IMR-90 (cell line): Measurements from ENCODE around the gene TMEM117. TPM values are rescaled to one million over a fixed set of nuclear protein-coding genes. Genes with fewer than 3 reads are reported as not detected.

Experiments used
- ATAC-seq: fragments of 200-7000 bp; cut with Tn5 transposase; 2 replicates; pipeline ENCODE4 v1.9.1; 2020; ENCODE audit warnings: low read depth, mild to moderate bottlenecking, moderate library complexity
- BruUV-seq: library from RNA; stranded (reverse); fragments of 400-500 nt; replicated peaks from 2 replicates; lab custom pipeline; 2021; lab: Mats Ljungman, UMichigan
- CTCF ChIA-PET: fragments of 300-600 bp; formaldehyde crosslinking; extraction: SDS; loops from one replicate; lab custom pipeline; 2021; ENCODE audit warnings: antibody characterized with exemption; lab: Yijun Ruan, JAX
- POLR2A ChIA-PET: fragments of 300-600 bp; sonication (Branson Sonifier 250); formaldehyde crosslinking; loops from one replicate; lab custom pipeline; 2022; ENCODE audit warnings: antibody characterized with exemption; ENCODE audit not compliant: unreplicated experiment; lab: Charles Lee
- DNase-seq: peaks from one replicate; pipeline ENCODE4 v3.0.0; 2013
- H2AFZ ChIP-seq: replicated peaks from 2 replicates; pipeline ENCODE3; 2013; ENCODE audit warnings: low read length, mild to moderate bottlenecking; ENCODE audit not compliant: poor library complexity
- H2AK5ac ChIP-seq: 2 replicates; pipeline ENCODE4 v1.6.1; 2013; ENCODE audit warnings: low read depth, low read length, inconsistent platforms
- H2AK9ac ChIP-seq: replicated peaks from 2 replicates; pipeline ENCODE3; 2013; ENCODE audit warnings: mild to moderate bottlenecking, low read depth, low read length, moderate library complexity; ENCODE audit not compliant: poor library complexity
- H2BK120ac ChIP-seq: 2 replicates; pipeline ENCODE4 v1.6.1; 2013; ENCODE audit warnings: low read depth, low read length, inconsistent platforms
- H2BK15ac ChIP-seq: 3 replicates; pipeline ENCODE4 v1.6.1; 2013; ENCODE audit warnings: low read depth, low read length, inconsistent platforms
- H2BK20ac ChIP-seq: 2 replicates; pipeline ENCODE4 v1.6.1; 2013; ENCODE audit warnings: low read depth, mild to moderate bottlenecking, inconsistent platforms, low read length, moderate library complexity
- H2BK5ac ChIP-seq: 2 replicates; pipeline ENCODE4 v1.6.1; 2013; ENCODE audit warnings: mild to moderate bottlenecking, low read depth, low read length, inconsistent platforms; ENCODE audit not compliant: poor library complexity, severe bottlenecking
- H3K14ac ChIP-seq: replicated peaks from 2 replicates; pipeline ENCODE4 v1.6.1; 2013; ENCODE audit warnings: low read depth, low read length, inconsistent platforms
- H3K18ac ChIP-seq: 2 replicates; pipeline ENCODE4 v1.6.1; 2013; ENCODE audit warnings: low read depth, low read length, control low read depth
- H3K23ac ChIP-seq: 2 replicates; pipeline ENCODE4 v1.6.1; 2013; ENCODE audit warnings: low read depth, low read length, inconsistent platforms
- H3K27ac ChIP-seq: 2 replicates; pipeline ENCODE4 v1.5.1; 2013; ENCODE audit warnings: mild to moderate bottlenecking, control low read depth, low read length; ENCODE audit not compliant: insufficient read depth
- H3K27me3 ChIP-seq: 2 replicates; pipeline ENCODE4 v1.6.1; 2013; ENCODE audit warnings: low read length; ENCODE audit not compliant: control insufficient read depth, insufficient read depth
- H3K36me3 ChIP-seq: 2 replicates; pipeline ENCODE4 v1.6.1; 2013; ENCODE audit warnings: low read length, mixed read lengths; ENCODE audit not compliant: control insufficient read depth, insufficient read depth
- H3K4ac ChIP-seq: 2 replicates; pipeline ENCODE4 v1.6.1; 2013; ENCODE audit warnings: low read depth, low read length, inconsistent platforms
- H3K4me1 ChIP-seq: 2 replicates; pipeline ENCODE4 v1.6.1; 2013; ENCODE audit warnings: low read length, mixed read lengths; ENCODE audit not compliant: control insufficient read depth, insufficient read depth
- H3K4me2 ChIP-seq: 2 replicates; pipeline ENCODE4 v1.6.1; 2013; ENCODE audit warnings: low read depth, mild to moderate bottlenecking, control low read depth, low read length, moderate library complexity
- H3K4me3 ChIP-seq: 2 replicates; pipeline ENCODE4 v1.5.1; 2013; ENCODE audit warnings: low read depth, mild to moderate bottlenecking, control low read depth, low read length, moderate library complexity; ENCODE audit not compliant: insufficient read depth
- H3K56ac ChIP-seq: 2 replicates; pipeline ENCODE4 v1.6.1; 2013; ENCODE audit warnings: low read length, inconsistent platforms; ENCODE audit not compliant: insufficient read depth; ENCODE audit errors: extremely low read depth
- H3K79me1 ChIP-seq, 2 experiments: 2 replicates each; pipeline ENCODE4 v1.6.1; 2013; ENCODE audit warnings: low read length in 2 of 2, inconsistent platforms in 1 of 2, low read depth in 1 of 2
- H3K9ac ChIP-seq: 2 replicates; pipeline ENCODE4 v1.6.1; 2013; ENCODE audit warnings: low read depth, low read length, control low read depth
- H3K9me1 ChIP-seq: 2 replicates; pipeline ENCODE4 v1.6.1; 2013; ENCODE audit warnings: low read length, inconsistent platforms; ENCODE audit not compliant: insufficient read depth
- H3K9me3 ChIP-seq: 2 replicates; pipeline ENCODE4 v1.6.1; 2013; ENCODE audit warnings: low read length; ENCODE audit not compliant: control insufficient read depth, insufficient read depth
- H4K20me1 ChIP-seq: 2 replicates; pipeline ENCODE4 v1.6.1; 2013; ENCODE audit warnings: low read length, inconsistent platforms; ENCODE audit not compliant: insufficient read depth
- H4K5ac ChIP-seq: 2 replicates; pipeline ENCODE4 v1.6.1; 2013; ENCODE audit warnings: mild to moderate bottlenecking, low read depth, low read length, control low read depth
- H4K8ac ChIP-seq, 2 experiments: 2 replicates each; pipeline ENCODE4 v1.6.1; 2013; ENCODE audit warnings: low read depth in 2 of 2, low read length in 2 of 2, control low read depth in 1 of 2, inconsistent platforms in 1 of 2
- H4K91ac ChIP-seq: 2 replicates; pipeline ENCODE4 v1.6.1; 2013; ENCODE audit warnings: low read depth, low read length, inconsistent platforms; ENCODE audit not compliant: insufficient read depth
- BHLHE40 ChIP-seq: fragments of 150-350 bp; IDR thresholded peaks from 2 replicates; pipeline ENCODE4 v1.6.1; 2016; ENCODE audit warnings: mild to moderate bottlenecking, low read depth, low read length
- CEBPB ChIP-seq: IDR thresholded peaks from 2 replicates; pipeline ENCODE4 v1.6.1; 2012; ENCODE audit warnings: low read depth, low read length, improper control_type of control experiment
- CHD1 ChIP-seq: IDR thresholded peaks from 2 replicates; pipeline ENCODE4 v1.6.1; 2012; ENCODE audit warnings: low read depth, low read length, improper control_type of control experiment
- FOS ChIP-seq: fragments of 150-350 bp; IDR thresholded peaks from 2 replicates; pipeline ENCODE4 v1.6.1; 2016; ENCODE audit warnings: low read depth, low read length
- MAFK ChIP-seq: IDR thresholded peaks from 2 replicates; pipeline ENCODE4 v1.6.1; 2012; ENCODE audit warnings: low read depth, low read length, improper control_type of control experiment
- MAZ ChIP-seq: IDR thresholded peaks from 2 replicates; pipeline ENCODE4 v1.6.1; 2012; ENCODE audit warnings: low read depth, mild to moderate bottlenecking, low read length, improper control_type of control experiment, moderate library complexity, borderline replicate concordance
- MXI1 ChIP-seq: IDR thresholded peaks from 2 replicates; pipeline ENCODE4 v1.6.1; 2012; ENCODE audit warnings: low read depth, mild to moderate bottlenecking, low read length, moderate library complexity, borderline replicate concordance
- NFE2L2 ChIP-seq: fragments of 150-350 bp; IDR thresholded peaks from 2 replicates; pipeline ENCODE4 v1.6.1; 2016; ENCODE audit warnings: low read depth, mild to moderate bottlenecking, low read length
- POLR2A ChIP-seq: IDR thresholded peaks from 2 replicates; pipeline ENCODE4 v1.6.1; 2012; ENCODE audit warnings: mild to moderate bottlenecking, low read depth, low read length
- RAD21 ChIP-seq: IDR thresholded peaks from 2 replicates; pipeline ENCODE4 v1.6.1; 2012; ENCODE audit warnings: low read length, improper control_type of control experiment
- RCOR1 ChIP-seq: IDR thresholded peaks from 2 replicates; pipeline ENCODE4 v1.6.1; 2012; ENCODE audit warnings: mild to moderate bottlenecking, low read length, improper control_type of control experiment; ENCODE audit not compliant: insufficient replicate concordance
- RFX5 ChIP-seq: IDR thresholded peaks from 2 replicates; pipeline ENCODE4 v1.8.0; 2012; ENCODE audit warnings: low read depth, mild to moderate bottlenecking, low read length, moderate library complexity
- SMC3 ChIP-seq: fragments of 150-350 bp; IDR thresholded peaks from 2 replicates; pipeline ENCODE4 v1.6.1; 2016; ENCODE audit warnings: low read depth, mild to moderate bottlenecking, antibody characterized with exemption, low read length, moderate library complexity
- WGBS, 2 experiments: methylation state at CpG; one replicate each; pipeline versions ENCODE4 v1.1.5 to v1.1.7; 2013; ENCODE audit warnings: missing lambda C conversion rate in 2 of 2; ENCODE audit not compliant: insufficient read length in 1 of 2; ENCODE audit errors: extremely low coverage in 2 of 2; 5-methylcytosine and 5-hydroxymethylcytosine counted together
- dilution Hi-C: fragments of 300-500 bp; cut with HindIII; formaldehyde crosslinking; loops from one replicate; pipeline ENCODE4 v1.14.3; 2018; ENCODE audit warnings: low sequenced_read_pairs; ENCODE audit not compliant: unreplicated experiment
- in situ Hi-C: fragments of 300-500 bp; cut with MboI; formaldehyde crosslinking; loops from 3 replicates; pipeline ENCODE4 v1.14.3; 2019; ENCODE audit warnings: low sequenced_read_pairs, inconsistent platforms, mixed read lengths
- intact Hi-C: fragments of 100-400 bp; cut with micrococcal nuclease; formaldehyde crosslinking; loops from 2 replicates; pipeline ENCODE4 v1.10.0; 2022
- polyA plus RNA-seq, 3 experiments: library from polyadenylated mRNA; depleted of rRNA; stranded (reverse); fragments of >200 nt; gene quantifications; 2 replicates each; pipeline ENCODE4 v1.2.3, GENCODE V29; 2012; ENCODE audit warnings: low replicate concordance in 1 of 3
- total RNA-seq: library from RNA; depleted of rRNA; stranded (reverse); fragments of >200 nt; gene quantifications from 2 replicates; pipeline ENCODE4 v1.2.3, GENCODE V29; 2012
- TF ChIP-seq, protein P1 (sequence below): conservative IDR thresholded peaks from 2 replicates; pipeline ENCODE4 v1.5.1; 2012; ENCODE audit warnings: mild to moderate bottlenecking, low read depth, low read length, improper control_type of control experiment
- TF ChIP-seq, protein P2 (sequence below): fragments of 150-350 bp; IDR thresholded peaks from 2 replicates; pipeline ENCODE4 v1.6.1; 2016; ENCODE audit warnings: low read depth, mild to moderate bottlenecking, low read length, moderate library complexity, borderline replicate concordance

TMEM117 gene
- total and polyA plus RNA-seq, 2 of the 4 experiments (the other 2 are of a cell fraction): 8.7 to 21.0 TPM

DNA sequence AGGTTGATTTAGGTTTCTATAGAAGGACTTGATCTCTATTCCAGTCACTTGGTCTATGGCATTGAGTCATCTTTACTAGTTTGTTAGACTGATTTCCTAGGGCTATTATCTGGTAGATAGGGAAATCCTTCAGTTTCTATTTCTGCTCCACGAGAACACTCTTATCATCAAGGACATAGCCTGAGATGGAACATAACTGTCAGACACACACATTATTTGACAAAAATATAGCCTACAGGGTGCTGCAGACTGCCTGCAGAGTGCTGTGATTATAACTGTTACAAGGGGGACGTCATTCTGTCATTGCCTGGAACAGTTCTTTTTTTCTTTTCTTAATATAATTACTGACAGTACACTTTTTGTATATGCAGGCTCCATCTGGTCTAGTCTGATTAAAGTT is 82.0 kb downstream of the TMEM117 start:
- no peaks in the 10 kb centered on the region for H3K27me3 ChIP-seq
- no peak overlapping the region for H2BK15ac ChIP-seq
- H2AFZ ChIP-seq: no peak overlapping the region
- TF ChIP-seq MAZ (no peak), FOS (no peak), CHD1 (no peak), SMC3 (no peak), RCOR1 (no peak), MXI1 (no peak), POLR2A (no peak), CEBPB (no peak), RAD21 (no peak), BHLHE40 (no peak), MAFK (no peak), RFX5 (no peak), NFE2L2 (no peak)
- TF ChIP-seq, protein P1, sequence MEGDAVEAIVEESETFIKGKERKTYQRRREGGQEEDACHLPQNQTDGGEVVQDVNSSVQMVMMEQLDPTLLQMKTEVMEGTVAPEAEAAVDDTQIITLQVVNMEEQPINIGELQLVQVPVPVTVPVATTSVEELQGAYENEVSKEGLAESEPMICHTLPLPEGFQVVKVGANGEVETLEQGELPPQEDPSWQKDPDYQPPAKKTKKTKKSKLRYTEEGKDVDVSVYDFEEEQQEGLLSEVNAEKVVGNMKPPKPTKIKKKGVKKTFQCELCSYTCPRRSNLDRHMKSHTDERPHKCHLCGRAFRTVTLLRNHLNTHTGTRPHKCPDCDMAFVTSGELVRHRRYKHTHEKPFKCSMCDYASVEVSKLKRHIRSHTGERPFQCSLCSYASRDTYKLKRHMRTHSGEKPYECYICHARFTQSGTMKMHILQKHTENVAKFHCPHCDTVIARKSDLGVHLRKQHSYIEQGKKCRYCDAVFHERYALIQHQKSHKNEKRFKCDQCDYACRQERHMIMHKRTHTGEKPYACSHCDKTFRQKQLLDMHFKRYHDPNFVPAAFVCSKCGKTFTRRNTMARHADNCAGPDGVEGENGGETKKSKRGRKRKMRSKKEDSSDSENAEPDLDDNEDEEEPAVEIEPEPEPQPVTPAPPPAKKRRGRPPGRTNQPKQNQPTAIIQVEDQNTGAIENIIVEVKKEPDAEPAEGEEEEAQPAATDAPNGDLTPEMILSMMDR: no peak
- TF ChIP-seq, protein P2, sequence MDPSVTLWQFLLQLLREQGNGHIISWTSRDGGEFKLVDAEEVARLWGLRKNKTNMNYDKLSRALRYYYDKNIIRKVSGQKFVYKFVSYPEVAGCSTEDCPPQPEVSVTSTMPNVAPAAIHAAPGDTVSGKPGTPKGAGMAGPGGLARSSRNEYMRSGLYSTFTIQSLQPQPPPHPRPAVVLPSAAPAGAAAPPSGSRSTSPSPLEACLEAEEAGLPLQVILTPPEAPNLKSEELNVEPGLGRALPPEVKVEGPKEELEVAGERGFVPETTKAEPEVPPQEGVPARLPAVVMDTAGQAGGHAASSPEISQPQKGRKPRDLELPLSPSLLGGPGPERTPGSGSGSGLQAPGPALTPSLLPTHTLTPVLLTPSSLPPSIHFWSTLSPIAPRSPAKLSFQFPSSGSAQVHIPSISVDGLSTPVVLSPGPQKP: no peak
- no peaks in the 10 kb centered on the region for H3K9me1 ChIP-seq
- no peak overlapping the region for H3K56ac ChIP-seq
- intact Hi-C loops: no loop called here
- no peak overlapping the region for H4K5ac ChIP-seq
- no peaks in the 10 kb centered on the region for H3K36me3 ChIP-seq
- H2BK20ac ChIP-seq: no peak overlapping the region
- DNase-seq (no peak), ATAC-seq (no peak)
- no peaks in the 10 kb centered on the region for H3K9me3 ChIP-seq
- no peak overlapping the region for H3K14ac ChIP-seq
- no peak overlapping the region for H4K8ac ChIP-seq
- H3K4me2 ChIP-seq: no peak overlapping the region
- H3K4me3 ChIP-seq: no peak overlapping the region
- H2BK5ac ChIP-seq: no peak overlapping the region
- no peak overlapping the region for H2AK9ac ChIP-seq
- no peak overlapping the region for H3K23ac ChIP-seq
- H3K27ac ChIP-seq: no peak overlapping the region
- no peaks in the 10 kb centered on the region for H3K4me1 ChIP-seq
- dilution Hi-C loops: no loop called here
- H3K9ac ChIP-seq: no peak overlapping the region
- H2AK5ac ChIP-seq: no peak overlapping the region
- no peak overlapping the region for H3K18ac ChIP-seq
- H4K91ac ChIP-seq: no peak overlapping the region
- H4K20me1 ChIP-seq: no peaks in the 10 kb centered on the region
- in situ Hi-C loops: no loop called here
- no TSS peak for BruUV-seq
- no peak overlapping the region for H2BK120ac ChIP-seq
- POLR2A ChIA-PET: no interaction called here
- CTCF ChIA-PET: no interaction called here
- H3K79me1 ChIP-seq: no peaks in the 10 kb centered on the region; a peak in 1 of 4 replicates
- no CpG with 5 or more reads among the region's 2 CpGs for WGBS, 2 experiments
- no peak overlapping the region for H3K4ac ChIP-seq
